ENCODE measurements around the gene MAPRE3. TPM values are rescaled to one million over a fixed set of nuclear protein-coding genes. Genes with fewer than 3 reads are reported as not detected.
A peak's percentile ranks its signal among the peaks of the same experiment; 100 is the strongest.
"Not testable (repeated sequence)": the region's sequence is repeated elsewhere in the genome, so short reads cannot be mapped to it uniquely, and the experiment has no call there.

Gene MAPRE3
- 1 to 10 TPM; 5.0 to 5.8 TPM for total RNA-seq
- 0.68 to 1.5 reads per million in 2 donors for total RNA-seq

- Mint-ChIP-seq H3K4me1 (peaks cover 25% of the 10 kb centered on the region), H3K27ac (peak within 1 kb of the TSS; percentile 93), H3K36me3 (ENCODE audit: low read depth) (peaks cover 8% of the 10 kb centered on the region), H3K4me3 (peak within 1 kb of the TSS; percentile 90), H3K27me3 (peaks cover 37% of the 10 kb centered on the region)
- ATAC-seq (peak; percentile 94), DNase-seq (peak; percentile 74 to 82 (median 79))
- no peaks in the 10 kb centered on the region for H3K9me3 ChIP-seq (ENCODE audit: control insufficient read depth, low read length, poor library complexity, severe bottlenecking)
Observed at GRCh38 chr2:26970244-26970927, at the start of gene MAPRE3. MAPRE3 (plus strand) TSS chr2:26970637; CDS start chr2:27022219, 51,582 bp downstream.

GRCh38 chr2:26921323-26921722, 49.1 kb upstream of the MAPRE3 start:
- Mint-ChIP-seq H3K27ac (no peak overlapping the region), H3K4me3 (no peak overlapping the region), H3K27me3 (peaks cover 38% of the 10 kb centered on the region), H3K4me1 (no peaks in the 10 kb centered on the region), H3K36me3 (ENCODE audit: low read depth) (no peaks in the 10 kb centered on the region)
- ATAC-seq, result no peak
- no peak for DNase-seq
- H3K9me3 ChIP-seq (ENCODE audit: control insufficient read depth, low read length, poor library complexity, severe bottlenecking), result no peaks in the 10 kb centered on the region

GRCh38 chr2:26922405-26923188, 47.8 kb upstream of the MAPRE3 start:
- no peaks in the 10 kb centered on the region for H3K9me3 ChIP-seq (ENCODE audit: control insufficient read depth, low read length, poor library complexity, severe bottlenecking)
- no peak for DNase-seq
- Mint-ChIP-seq H3K4me1 (no peaks in the 10 kb centered on the region), H3K36me3 (ENCODE audit: low read depth) (no peaks in the 10 kb centered on the region), H3K4me3 (no peak overlapping the region), H3K27ac (no peak overlapping the region), H3K27me3 (peaks cover 42% of the 10 kb centered on the region)
- ATAC-seq, result peak; percentile 77

GRCh38 chr2:26923189-26923466, 47.3 kb upstream of the MAPRE3 start:
- not testable (repeated sequence) for H3K27ac Mint-ChIP-seq; H3K9me3 ChIP-seq (ENCODE audit: control insufficient read depth, low read length, poor library complexity, severe bottlenecking); H3K36me3 Mint-ChIP-seq (ENCODE audit: low read depth); ATAC-seq; DNase-seq; H3K4me3 Mint-ChIP-seq; H3K4me1 Mint-ChIP-seq
- H3K27me3 Mint-ChIP-seq, result peaks cover 47% of the 10 kb centered on the region

- H3K9me3 ChIP-seq (ENCODE audit: control insufficient read depth, low read length, poor library complexity, severe bottlenecking), result no peaks in the 10 kb centered on the region
- H3K27ac Mint-ChIP-seq, result no peak overlapping the region
- H3K4me1 Mint-ChIP-seq, result no peaks in the 10 kb centered on the region
- no peak overlapping the region for H3K4me3 Mint-ChIP-seq
- H3K36me3 Mint-ChIP-seq (ENCODE audit: low read depth), result no peaks in the 10 kb centered on the region
- peaks cover 52% of the 10 kb centered on the region for H3K27me3 Mint-ChIP-seq
- DNase-seq (no peak), ATAC-seq (no peak)
Observed at GRCh38 chr2:26924731-26925099, 45.7 kb upstream of the MAPRE3 start.

- H3K9me3 ChIP-seq (ENCODE audit: control insufficient read depth, low read length, poor library complexity, severe bottlenecking), result no peaks in the 10 kb centered on the region
- no peaks in the 10 kb centered on the region for H3K36me3 Mint-ChIP-seq (ENCODE audit: low read depth)
- H3K4me3 Mint-ChIP-seq, result no peak overlapping the region
- ATAC-seq, result no peak
- H3K27ac Mint-ChIP-seq, result no peak overlapping the region
- H3K4me1 Mint-ChIP-seq, result no peaks in the 10 kb centered on the region
- H3K27me3 Mint-ChIP-seq, result peaks cover 56% of the 10 kb centered on the region
- no peak for DNase-seq
Observed at GRCh38 chr2:26925100-26925791, 45.2 kb upstream of the MAPRE3 start.

- H3K4me3 Mint-ChIP-seq, result no peak overlapping the region
- no peaks in the 10 kb centered on the region for H3K36me3 Mint-ChIP-seq (ENCODE audit: low read depth)
- H3K27me3 Mint-ChIP-seq, result peaks cover 46% of the 10 kb centered on the region
- peaks cover under 1% of the 10 kb centered on the region for H3K4me1 Mint-ChIP-seq
- no peak overlapping the region for H3K27ac Mint-ChIP-seq
- no peak for ATAC-seq
- H3K9me3 ChIP-seq (ENCODE audit: control insufficient read depth, low read length, poor library complexity, severe bottlenecking), result no peaks in the 10 kb centered on the region
- DNase-seq, result no peak
Observed at GRCh38 chr2:26927221-26927620, 43.2 kb upstream of the MAPRE3 start.

- ATAC-seq, result no peak
- no peak overlapping the region for H3K4me3 Mint-ChIP-seq
- H3K9me3 ChIP-seq (ENCODE audit: control insufficient read depth, low read length, poor library complexity, severe bottlenecking), result no peaks in the 10 kb centered on the region
- no peak for DNase-seq
- peaks cover 30% of the 10 kb centered on the region for H3K27me3 Mint-ChIP-seq
- peaks cover 6% of the 10 kb centered on the region for H3K4me1 Mint-ChIP-seq
- no peak overlapping the region for H3K27ac Mint-ChIP-seq
- H3K36me3 Mint-ChIP-seq (ENCODE audit: low read depth), result no peaks in the 10 kb centered on the region
Observed at GRCh38 chr2:26932974-26933373, 37.5 kb upstream of the MAPRE3 start.

GRCh38 chr2:26933431-26934334, 36.8 kb upstream of the MAPRE3 start:
- Mint-ChIP-seq H3K27ac (peak overlapping the region; percentile 60), H3K36me3 (ENCODE audit: low read depth) (no peaks in the 10 kb centered on the region), H3K4me1 (peaks cover 6% of the 10 kb centered on the region), H3K4me3 (no peak overlapping the region), H3K27me3 (peaks cover 29% of the 10 kb centered on the region)
- DNase-seq (no peak), ATAC-seq (no peak)
- H3K9me3 ChIP-seq (ENCODE audit: control insufficient read depth, low read length, poor library complexity, severe bottlenecking), result no peaks in the 10 kb centered on the region

- no peaks in the 10 kb centered on the region for H3K9me3 ChIP-seq (ENCODE audit: control insufficient read depth, low read length, poor library complexity, severe bottlenecking)
- Mint-ChIP-seq H3K4me1 (peaks cover 6% of the 10 kb centered on the region), H3K27me3 (peaks cover 28% of the 10 kb centered on the region), H3K4me3 (no peak overlapping the region), H3K36me3 (ENCODE audit: low read depth) (no peaks in the 10 kb centered on the region), H3K27ac (peak overlapping the region; percentile 60)
- DNase-seq (no peak), ATAC-seq (no peak)
Observed at GRCh38 chr2:26934335-26934724, 36.1 kb upstream of the MAPRE3 start.

- ATAC-seq (no peak), DNase-seq (no peak)
- H3K27ac Mint-ChIP-seq, result no peak overlapping the region
- no peak overlapping the region for H3K4me3 Mint-ChIP-seq
- H3K36me3 Mint-ChIP-seq (ENCODE audit: low read depth), result no peaks in the 10 kb centered on the region
- peaks cover 27% of the 10 kb centered on the region for H3K27me3 Mint-ChIP-seq
- no peaks in the 10 kb centered on the region for H3K9me3 ChIP-seq (ENCODE audit: control insufficient read depth, low read length, poor library complexity, severe bottlenecking)
- H3K4me1 Mint-ChIP-seq, result peaks cover 6% of the 10 kb centered on the region
Observed at GRCh38 chr2:26934985-26935384, 35.5 kb upstream of the MAPRE3 start.

- no peaks in the 10 kb centered on the region for H3K9me3 ChIP-seq (ENCODE audit: control insufficient read depth, low read length, poor library complexity, severe bottlenecking)
- no peaks in the 10 kb centered on the region for H3K36me3 Mint-ChIP-seq (ENCODE audit: low read depth)
- H3K27ac Mint-ChIP-seq, result no peak overlapping the region
- peaks cover 27% of the 10 kb centered on the region for H3K27me3 Mint-ChIP-seq
- no peak overlapping the region for H3K4me3 Mint-ChIP-seq
- DNase-seq (no peak), ATAC-seq (no peak)
- H3K4me1 Mint-ChIP-seq, result peaks cover 6% of the 10 kb centered on the region
Observed at GRCh38 chr2:26936855-26937254, 33.6 kb upstream of the MAPRE3 start.

Data from T-helper 17 cell (primary cell).